Measurements from ENCODE around the gene NDUFA8.

NDUFA8 gene

DNA sequence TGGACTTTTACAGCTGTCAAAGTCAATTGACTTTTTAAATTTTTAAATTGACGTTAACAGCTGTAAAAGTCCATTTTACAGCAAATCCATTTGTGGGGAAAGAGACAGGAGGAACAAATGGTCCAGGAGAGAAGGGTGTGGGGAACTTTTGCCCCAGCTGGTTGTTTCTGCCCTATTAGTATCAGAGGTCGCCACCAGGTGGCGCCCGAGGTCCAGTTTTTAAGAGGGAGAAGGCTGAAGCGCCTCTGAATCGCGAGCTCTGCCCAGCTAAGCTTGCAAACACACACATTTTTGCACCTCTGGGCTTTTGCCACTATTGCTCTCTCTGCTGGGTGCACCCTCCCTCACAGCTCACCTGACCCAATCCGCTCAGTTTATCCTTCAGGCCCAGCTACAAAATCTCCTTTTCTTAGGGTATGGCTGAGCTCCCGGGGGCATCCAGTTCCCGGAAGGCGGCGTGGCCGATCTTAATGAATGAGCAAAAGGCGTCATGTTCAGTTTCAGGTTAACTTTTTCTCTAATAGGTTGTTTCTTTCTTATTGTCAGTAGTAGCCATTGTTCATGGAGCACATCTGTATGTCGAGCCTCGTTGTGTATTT is 60.2 kb downstream of the NDUFA8 start:
- DNase-seq (ENCODE audit: low spot score): peak; percentile 88

DNA sequence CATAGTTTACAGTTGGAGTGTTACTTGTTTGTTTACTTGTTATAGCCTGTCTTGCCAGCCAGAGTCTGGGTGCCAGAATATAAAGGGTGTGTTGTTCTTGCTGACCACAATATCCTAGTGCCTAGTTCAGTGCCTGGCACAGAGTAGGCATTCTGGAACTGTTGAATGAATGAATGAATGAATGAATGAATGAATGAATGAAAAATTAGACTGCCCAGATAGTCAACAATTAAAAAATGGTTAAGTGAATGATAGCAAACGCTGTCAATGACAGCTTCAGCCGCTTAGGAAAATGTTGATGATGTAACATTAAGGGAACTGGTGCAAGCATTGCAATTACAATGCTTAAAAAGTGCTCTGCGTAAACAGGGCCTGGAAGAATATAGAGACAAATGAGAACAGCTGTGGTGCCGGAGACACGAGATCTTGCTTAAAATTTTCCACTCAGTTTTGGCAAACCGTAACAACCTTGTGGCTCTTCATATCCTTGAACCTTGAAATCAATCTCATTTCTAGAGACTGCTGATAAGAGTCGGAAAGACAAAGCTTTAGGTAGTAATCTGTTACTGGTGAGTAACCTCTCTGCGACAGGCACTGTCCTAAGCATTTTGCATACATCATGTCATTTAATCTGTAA is 61.8 kb downstream of the NDUFA8 start:
- DNase-seq (ENCODE audit: low spot score): no peak

DNA sequence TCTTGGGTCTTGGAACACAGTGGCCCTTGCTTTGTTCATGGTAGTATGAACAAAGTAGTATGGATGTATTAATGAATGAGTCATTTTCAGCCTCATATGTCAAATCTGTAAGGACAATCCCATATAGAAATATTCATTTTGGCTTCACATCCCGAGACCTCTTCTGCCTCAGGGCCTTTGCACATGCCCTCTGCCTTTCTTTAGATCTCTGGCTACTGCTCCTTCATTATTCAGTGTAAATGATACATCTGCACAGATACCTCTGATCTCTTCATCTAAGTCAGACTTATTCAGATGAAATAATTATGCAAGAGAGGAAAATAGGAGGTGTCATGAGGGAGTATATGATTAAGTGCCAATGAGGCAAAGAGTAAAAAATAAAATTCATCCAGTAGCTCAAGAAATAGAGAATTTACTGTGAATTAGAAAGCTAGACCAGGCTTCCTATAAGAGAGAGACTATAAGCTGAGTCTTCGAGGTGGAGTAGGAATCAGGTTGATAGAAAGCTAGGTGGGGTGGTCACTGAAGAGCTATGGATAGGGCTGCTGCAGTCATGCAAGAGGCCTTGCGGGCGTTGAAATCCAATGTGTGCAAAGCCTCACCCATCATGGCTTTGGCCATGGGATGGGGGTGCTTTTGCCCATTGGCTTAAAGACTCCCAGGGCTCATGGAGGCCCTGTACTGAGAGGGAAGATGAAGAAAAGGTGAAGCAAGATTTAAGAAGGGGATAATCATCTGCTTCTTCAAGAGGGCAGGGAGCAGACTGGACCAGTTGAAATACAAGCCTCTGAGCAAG is 62.8 kb downstream of the NDUFA8 start:
- no peak for DNase-seq (ENCODE audit: low spot score)

DNA sequence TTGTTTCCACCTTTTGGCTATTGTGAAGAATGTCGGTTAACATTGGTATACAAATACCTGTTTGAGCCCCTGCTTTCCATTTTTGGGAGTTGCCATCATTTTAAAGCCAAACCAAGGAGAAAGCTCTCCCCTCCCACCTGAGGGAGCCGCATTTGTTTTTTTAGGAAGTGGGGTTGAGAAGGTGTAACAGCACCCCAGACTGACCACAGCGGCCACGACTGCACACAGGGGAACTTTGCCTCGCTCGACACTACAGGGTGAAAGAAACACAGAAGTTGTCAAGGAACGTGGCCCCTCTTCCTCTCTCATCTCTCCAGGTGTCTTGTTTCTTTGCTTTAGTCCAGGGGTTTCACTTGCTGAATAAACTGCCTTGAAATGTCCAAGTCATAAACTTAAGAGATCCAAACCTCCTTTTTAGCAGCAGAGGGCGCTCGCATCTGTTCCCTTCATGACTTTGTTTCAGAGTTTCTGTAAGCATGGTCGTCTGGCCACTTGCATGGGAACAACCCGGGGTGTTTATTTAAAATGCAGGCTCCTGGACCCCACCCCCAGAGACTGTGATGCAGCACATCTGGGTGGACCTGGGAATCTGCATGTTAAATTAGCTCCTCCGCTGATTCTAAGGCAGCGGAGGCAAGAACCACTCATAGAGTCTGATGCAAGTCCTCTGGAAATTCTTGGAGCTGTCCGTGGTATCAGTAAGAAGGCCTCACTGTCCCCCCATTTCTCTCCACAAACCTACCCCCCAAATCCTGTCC is 64.4 kb downstream of the NDUFA8 start:
- peak; percentile 45 for DNase-seq (ENCODE audit: low spot score)

Measured in AG20443 (cell line).